ENCODE measurements around the gene EARS2.

GRCh38 chr16:23563186-23563585, 6.0 kb upstream of the EARS2 start:
- TF ChIP-seq CTCF (IDR thresholded peaks at IDR 0.05), result no peak
- TF ChIP-seq POLR2A (IDR thresholded peaks at IDR 0.05), result no peak
